CMK (cell line): ENCODE results near the gene CERS3.

Source experiments
- DNase-seq: peaks from one replicate; pipeline ENCODE4 v3.0.0-alpha.2; 2010; ENCODE audit warnings: low read depth

The CERS3 gene

GRCh38 chr15:100529556-100529955 is 806 bp upstream of the CERS3 start:
- no peak for DNase-seq

- DNase-seq: no peak
These were observed 2.7 kb downstream of the CERS3 start for GRCh38 chr15:100526027-100526481.

GRCh38 chr15:100525436-100525835 is 3.3 kb downstream of the CERS3 start:
- no peak for DNase-seq

- no peak for DNase-seq
These were observed 4.4 kb downstream of the CERS3 start for GRCh38 chr15:100524326-100524725.

- DNase-seq: no peak
These were observed 6.8 kb downstream of the CERS3 start for GRCh38 chr15:100521907-100522306.

GRCh38 chr15:100520132-100520921 is 8.4 kb downstream of the CERS3 start:
- DNase-seq: no peak

GRCh38 chr15:100517846-100518245 is 10.9 kb downstream of the CERS3 start:
- DNase-seq: no peak

GRCh38 chr15:100516643-100517512 is 11.9 kb downstream of the CERS3 start:
- DNase-seq: no peak

- DNase-seq: no peak
These were observed 13.0 kb downstream of the CERS3 start for GRCh38 chr15:100515758-100516157.

- DNase-seq: no peak
These were observed 20.0 kb downstream of the CERS3 start for GRCh38 chr15:100508641-100509300.

GRCh38 chr15:100502651-100503050 is 26.1 kb downstream of the CERS3 start:
- DNase-seq: no peak

GRCh38 chr15:100501117-100501516 is 27.6 kb downstream of the CERS3 start:
- no peak for DNase-seq

GRCh38 chr15:100500226-100500990 is 28.3 kb downstream of the CERS3 start:
- no peak for DNase-seq

- no peak for DNase-seq
These were observed 32.9 kb downstream of the CERS3 start for GRCh38 chr15:100495861-100496260.

GRCh38 chr15:100493213-100493612 is 35.5 kb downstream of the CERS3 start:
- DNase-seq: no peak

- no peak for DNase-seq
These were observed 44.3 kb downstream of the CERS3 start for GRCh38 chr15:100484443-100484842.

GRCh38 chr15:100483370-100483769 is 45.4 kb downstream of the CERS3 start:
- DNase-seq: no peak

- no peak for DNase-seq
These were observed 51.9 kb downstream of the CERS3 start for GRCh38 chr15:100476805-100477204.

GRCh38 chr15:100472736-100473135 is 56.0 kb downstream of the CERS3 start:
- DNase-seq: no peak

- no peak for DNase-seq
These were observed 56.8 kb downstream of the CERS3 start for GRCh38 chr15:100471933-100472332.

GRCh38 chr15:100468285-100468684 is 60.5 kb downstream of the CERS3 start:
- no peak for DNase-seq

- DNase-seq: no peak
These were observed 62.7 kb downstream of the CERS3 start for GRCh38 chr15:100466073-100466472.
